ENCODE data around the gene ERCC1. TPM values are rescaled to one million over a fixed set of nuclear protein-coding genes. Genes with fewer than 3 reads are reported as not detected.

Gene ERCC1
- total and polyA plus RNA-seq, 2 of the 13 experiments (the other 11 are each of a cell fraction or from before 2014, with no cell fraction given), result 40.0 to 66.4 TPM

GRCh38 chr19:45448887-45449299 lies 25.2 kb upstream of the ERCC1 start (continued):
- TF ChIP-seq THRA (CRISPR knock-in tag; IDR thresholded peaks at IDR 0.05; ENCODE audit: borderline replicate concordance) (peak; percentile 64; the same call in 1 of the 2 replicates), CSRNP2 (CRISPR knock-in tag; conservative IDR thresholded peaks at IDR 0.05; ENCODE audit: low read depth) (no peak), ZBTB43 (CRISPR knock-in tag; conservative IDR thresholded peaks at IDR 0.05) (0 out of 2 replicates have a peak, but pooled peaks have one; percentile 27), ZNF550 (CRISPR knock-in tag; IDR thresholded peaks at IDR 0.05; ENCODE audit: borderline replicate concordance) (no peak), NR2F6 (IDR thresholded peaks at IDR 0.05) (no peak), NR2F6 (CRISPR knock-in tag; IDR thresholded peaks at IDR 0.05) (peak; percentile 75; the same call in 1 of the 2 replicates), ZFAT (CRISPR knock-in tag; conservative IDR thresholded peaks at IDR 0.05) (no peak), ZMYM3 (CRISPR knock-in tag; IDR thresholded peaks at IDR 0.05) (no peak), ZFP37 (CRISPR knock-in tag; IDR thresholded peaks at IDR 0.05; ENCODE audit: borderline replicate concordance) (no peak), ZNF776 (CRISPR knock-in tag; IDR thresholded peaks at IDR 0.05) (no peak), ZSCAN9 (CRISPR knock-in tag; IDR thresholded peaks at IDR 0.05; ENCODE audit: borderline replicate concordance) (no peak), NAIF1 (CRISPR knock-in tag; IDR thresholded peaks at IDR 0.05; ENCODE audit: borderline replicate concordance) (no peak), CEBPG (CRISPR knock-in tag; IDR thresholded peaks at IDR 0.05) (no peak), BRCA1 (CRISPR knock-in tag; IDR thresholded peaks at IDR 0.05) (no peak), REL (CRISPR knock-in tag; conservative IDR thresholded peaks at IDR 0.05) (no peak), ZHX1 (CRISPR knock-in tag; IDR thresholded peaks at IDR 0.05; ENCODE audit: low read depth) (no peak), ZNF557 (CRISPR knock-in tag; IDR thresholded peaks at IDR 0.05) (no peak), PAWR (CRISPR knock-in tag; IDR thresholded peaks at IDR 0.05; ENCODE audit: borderline replicate concordance) (no peak), ELF1 (CRISPR knock-in tag; IDR thresholded peaks at IDR 0.05) (0 out of 2 replicates have a peak, but pooled peaks have one; percentile 14), MEF2D (CRISPR knock-in tag; IDR thresholded peaks at IDR 0.05) (no peak), MTERF4 (CRISPR knock-in tag; IDR thresholded peaks at IDR 0.05) (no peak), ATF7-NPFF (CRISPR knock-in tag; IDR thresholded peaks at IDR 0.05; ENCODE audit: low read depth) (no peak), ZNF468 (CRISPR knock-in tag; IDR thresholded peaks at IDR 0.05) (no peak)
